Measurements from ENCODE around the gene SYCN. TPM values are rescaled to one million over a fixed set of nuclear protein-coding genes. Genes with fewer than 3 reads are reported as not detected.

SYCN gene
- total and polyA plus RNA-seq, 4 donors = 0.18 TPM; not detected in 3

- no peak for TF ChIP-seq CTCF (IDR thresholded peaks at IDR 0.05; ENCODE audit: control extremely low read depth, extremely low read depth)
- Histone ChIP-seq H3K27me3 (ENCODE audit: control insufficient read depth in 3 of 3, insufficient read depth in 3 of 3, low read length in 2 of 3) (peaks cover 0 to 40% (median 20%) of the 10 kb centered on the region in 3 donors), H3K9ac (ENCODE audit: insufficient read depth in 1 of 2, low read length in 2 of 2) (no peak overlapping the region), H3K36me3 (ENCODE audit: control insufficient read depth in 4 of 4, insufficient read depth in 4 of 4, low read length in 4 of 4) (no peaks in the 10 kb centered on the region), H3K4me1 (ENCODE audit: control insufficient read depth in 5 of 5, insufficient read depth in 5 of 5, low read length in 5 of 5) (peaks cover 0 to 5% (median 0%) of the 10 kb centered on the region in 5 donors), H3K9me3 (ENCODE audit: control insufficient read depth in 4 of 4, insufficient read depth in 3 of 4, low read length in 3 of 4) (no peaks in the 10 kb centered on the region), H3K4me3 (no peak overlapping the region), H3K27ac (ENCODE audit: low read depth in 1 of 2, low read length in 1 of 2) (no peak overlapping the region)
- DNase-seq (no peak), ATAC-seq (ENCODE audit: insufficient read depth, low FRiP score) (no peak)
- 78 to 90% methylated on average over 3 of the region's 3 CpGs for WGBS, 2 donors
Observed at GRCh38 chr19:39200803-39201115, 3.3 kb downstream of the SYCN start.

GRCh38 chr19:39200066-39200802 is 3.8 kb downstream of the SYCN start:
- no peak overlapping the region for H3K4me3 ChIP-seq
- H3K4me1 ChIP-seq (ENCODE audit: control insufficient read depth in 5 of 5, insufficient read depth in 5 of 5, low read length in 5 of 5) = peaks cover 0 to 5% (median 0%) of the 10 kb centered on the region in 5 donors
- TF ChIP-seq CTCF (IDR thresholded peaks at IDR 0.05; ENCODE audit: control extremely low read depth, extremely low read depth) = no peak
- 85 to 89% methylated on average over 27 to 32 of the region's 32 CpGs for WGBS, 2 donors
- DNase-seq = no peak
- peaks cover 0 to 40% (median 20%) of the 10 kb centered on the region in 3 donors for H3K27me3 ChIP-seq (ENCODE audit: control insufficient read depth in 3 of 3, insufficient read depth in 3 of 3, low read length in 2 of 3)
- no peak overlapping the region for H3K27ac ChIP-seq (ENCODE audit: low read depth in 1 of 2, low read length in 1 of 2)
- H3K36me3 ChIP-seq (ENCODE audit: control insufficient read depth in 4 of 4, insufficient read depth in 4 of 4, low read length in 4 of 4) = no peaks in the 10 kb centered on the region
- no peak for ATAC-seq (ENCODE audit: insufficient read depth, low FRiP score)
- H3K9me3 ChIP-seq (ENCODE audit: control insufficient read depth in 4 of 4, insufficient read depth in 3 of 4, low read length in 3 of 4) = no peaks in the 10 kb centered on the region
- H3K9ac ChIP-seq (ENCODE audit: insufficient read depth in 1 of 2, low read length in 2 of 2) = no peak overlapping the region

- H3K27me3 ChIP-seq (ENCODE audit: control insufficient read depth in 3 of 3, insufficient read depth in 3 of 3, low read length in 2 of 3) = peaks cover 0 to 39% (median 18%) of the 10 kb centered on the region in 3 donors
- 41 to 60% methylated on average over 11 of the region's 11 CpGs for WGBS, 2 donors
- ATAC-seq (ENCODE audit: insufficient read depth, low FRiP score) (no peak), DNase-seq (peak; percentile 66 to 74 (median 66))
- no peak overlapping the region for H3K9ac ChIP-seq (ENCODE audit: insufficient read depth in 1 of 2, low read length in 2 of 2)
- H3K4me1 ChIP-seq (ENCODE audit: control insufficient read depth in 5 of 5, insufficient read depth in 5 of 5, low read length in 5 of 5) = peaks cover 0 to 5% (median 0%) of the 10 kb centered on the region in 5 donors
- H3K36me3 ChIP-seq (ENCODE audit: control insufficient read depth in 4 of 4, insufficient read depth in 4 of 4, low read length in 4 of 4) = no peaks in the 10 kb centered on the region
- H3K9me3 ChIP-seq (ENCODE audit: control insufficient read depth in 4 of 4, insufficient read depth in 3 of 4, low read length in 3 of 4) = no peaks in the 10 kb centered on the region
- H3K27ac ChIP-seq (ENCODE audit: low read depth in 1 of 2, low read length in 1 of 2) = no peak overlapping the region
- TF ChIP-seq CTCF (IDR thresholded peaks at IDR 0.05; ENCODE audit: control extremely low read depth, extremely low read depth) = no peak
- H3K4me3 ChIP-seq = no peak overlapping the region
Observed at GRCh38 chr19:39199025-39199424, 5.0 kb downstream of the SYCN start.

Measured in lung (tissue), 12 donors.